Measurements from ENCODE around the gene HSPA4. TPM values are rescaled to one million over a fixed set of nuclear protein-coding genes. Genes with fewer than 3 reads are reported as not detected.
"Not testable (repeated sequence)": the region's sequence is repeated elsewhere in the genome, so short reads cannot be mapped to it uniquely, and the experiment has no call there.

Gene HSPA4
- total RNA-seq, 1 donor from 2014 or later = 37.6 TPM

GRCh38 chr5:133034064-133034463 lies 17.7 kb upstream of the HSPA4 start:
- Histone ChIP-seq H3K27ac (no peak overlapping the region), H3K4me1 (no peaks in the 10 kb centered on the region), H3K4me3 (no peak overlapping the region), H3K36me3 (no peaks in the 10 kb centered on the region), H3K27me3 (no peaks in the 10 kb centered on the region), H3K9me3 (no peaks in the 10 kb centered on the region)
- TF ChIP-seq POLR2AphosphoS5 (IDR thresholded peaks at IDR 0.05; ENCODE audit: insufficient read depth in 1 of 2, low read depth in 1 of 2) (no peak), CTCF (IDR thresholded peaks at IDR 0.05) (no peak), POLR2A (IDR thresholded peaks at IDR 0.05) (no peak)
- intact Hi-C loops (cut with DNase I) = no loop called here
- DNase-seq (ENCODE audit: extremely low spot score in 2 of 2) = no peak

- intact Hi-C loops (cut with DNase I) = no loop called here
- DNase-seq (ENCODE audit: extremely low spot score in 2 of 2) = no peak
- Histone ChIP-seq H3K27ac (no peak overlapping the region), H3K4me3 (no peak overlapping the region), H3K36me3 (no peaks in the 10 kb centered on the region), H3K27me3 (no peaks in the 10 kb centered on the region), H3K4me1 (no peaks in the 10 kb centered on the region), H3K9me3 (no peaks in the 10 kb centered on the region)
- TF ChIP-seq CTCF (IDR thresholded peaks at IDR 0.05) = no peak
These were observed 16.6 kb upstream of the HSPA4 start for GRCh38 chr5:133035224-133035623.

GRCh38 chr5:133036677-133037076 lies 15.1 kb upstream of the HSPA4 start:
- H3K27ac ChIP-seq; H3K4me3 ChIP-seq; H3K9me3 ChIP-seq; H3K4me1 ChIP-seq; H3K27me3 ChIP-seq; DNase-seq (ENCODE audit: extremely low spot score in 2 of 2); intact Hi-C loops (cut with DNase I); H3K36me3 ChIP-seq: not testable (repeated sequence)

- H3K27ac ChIP-seq = no peak overlapping the region
- TF ChIP-seq POLR2AphosphoS5 (IDR thresholded peaks at IDR 0.05; ENCODE audit: insufficient read depth in 1 of 2, low read depth in 1 of 2) (no peak), POLR2A (IDR thresholded peaks at IDR 0.05) (no peak), CTCF (IDR thresholded peaks at IDR 0.05) (no peak)
- intact Hi-C loops (cut with DNase I) = no loop called here
These were observed 10.5 kb upstream of the HSPA4 start for GRCh38 chr5:133041157-133041784.

GRCh38 chr5:133041910-133042309 lies 9.9 kb upstream of the HSPA4 start:
- TF ChIP-seq CTCF (IDR thresholded peaks at IDR 0.05) = no peak
- no peak for DNase-seq (ENCODE audit: extremely low spot score in 2 of 2)
- Histone ChIP-seq H3K9me3 (no peaks in the 10 kb centered on the region), H3K4me1 (no peaks in the 10 kb centered on the region), H3K4me3 (no peak overlapping the region), H3K36me3 (no peaks in the 10 kb centered on the region), H3K27ac (no peak overlapping the region), H3K27me3 (no peaks in the 10 kb centered on the region)
- intact Hi-C loops (cut with DNase I) = no loop called here

More at GRCh38 chr5:133041157-133041784, 10.5 kb upstream of the HSPA4 start:
- Histone ChIP-seq H3K4me1 (no peaks in the 10 kb centered on the region), H3K4me3 (no peak overlapping the region), H3K27me3 (no peaks in the 10 kb centered on the region), H3K36me3 (no peaks in the 10 kb centered on the region), H3K9me3 (no peaks in the 10 kb centered on the region)
- no peak for DNase-seq (ENCODE audit: extremely low spot score in 2 of 2)

- intact Hi-C loops (cut with DNase I); DNase-seq (ENCODE audit: extremely low spot score in 2 of 2); H3K27ac ChIP-seq; H3K36me3 ChIP-seq; H3K4me3 ChIP-seq; H3K27me3 ChIP-seq; H3K9me3 ChIP-seq: not testable (repeated sequence)
- peaks cover 13% of the 10 kb centered on the region for H3K4me1 ChIP-seq
These were observed 5.3 kb upstream of the HSPA4 start for GRCh38 chr5:133046560-133046959.

Measured in vagina (tissue), 2 donors.